A673 (cell line): ENCODE results near the gene IFT20.

ENCODE experiments used
- EZH2 ChIP-seq: fragments of 200-600 bp; sonication (generic); IDR thresholded peaks from 2 replicates; pipeline ENCODE4 v1.6.1; 2017; ENCODE audit warnings: borderline replicate concordance, low read depth, mild to moderate bottlenecking, mixed read lengths, antibody characterized with exemption, low read length; ENCODE audit not compliant: poor library complexity, severe bottlenecking
- TF ChIP-seq, protein P1 (sequence below): fragments of 300-800, 200-600 bp; sonication (generic); conservative IDR thresholded peaks from 2 replicates; pipeline ENCODE4 v1.5.1; 2017; ENCODE audit warnings: low read depth, mild to moderate bottlenecking, antibody characterized with exemption, low read length, moderate library complexity, mixed read lengths

GRCh38 chr17:28346199-28346580 lies 10.9 kb upstream of the IFT20 start:
- TF ChIP-seq, protein P1, sequence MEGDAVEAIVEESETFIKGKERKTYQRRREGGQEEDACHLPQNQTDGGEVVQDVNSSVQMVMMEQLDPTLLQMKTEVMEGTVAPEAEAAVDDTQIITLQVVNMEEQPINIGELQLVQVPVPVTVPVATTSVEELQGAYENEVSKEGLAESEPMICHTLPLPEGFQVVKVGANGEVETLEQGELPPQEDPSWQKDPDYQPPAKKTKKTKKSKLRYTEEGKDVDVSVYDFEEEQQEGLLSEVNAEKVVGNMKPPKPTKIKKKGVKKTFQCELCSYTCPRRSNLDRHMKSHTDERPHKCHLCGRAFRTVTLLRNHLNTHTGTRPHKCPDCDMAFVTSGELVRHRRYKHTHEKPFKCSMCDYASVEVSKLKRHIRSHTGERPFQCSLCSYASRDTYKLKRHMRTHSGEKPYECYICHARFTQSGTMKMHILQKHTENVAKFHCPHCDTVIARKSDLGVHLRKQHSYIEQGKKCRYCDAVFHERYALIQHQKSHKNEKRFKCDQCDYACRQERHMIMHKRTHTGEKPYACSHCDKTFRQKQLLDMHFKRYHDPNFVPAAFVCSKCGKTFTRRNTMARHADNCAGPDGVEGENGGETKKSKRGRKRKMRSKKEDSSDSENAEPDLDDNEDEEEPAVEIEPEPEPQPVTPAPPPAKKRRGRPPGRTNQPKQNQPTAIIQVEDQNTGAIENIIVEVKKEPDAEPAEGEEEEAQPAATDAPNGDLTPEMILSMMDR: no peak
- no peak for TF ChIP-seq EZH2
